Mucosa of stomach (tissue), 1 donor: ENCODE measurements around the gene PLEKHA6.
"Not testable (repeated sequence)": the region's sequence is repeated elsewhere in the genome, so short reads cannot be mapped to it uniquely, and the experiment has no call there.

ENCODE experiments used
- H3K27me3 ChIP-seq: one replicate; pipeline ENCODE4 v1.7.0; 2013; ENCODE audit warnings: mild to moderate bottlenecking, low read length; ENCODE audit not compliant: control insufficient read depth, insufficient read depth
- H3K36me3 ChIP-seq: one replicate; pipeline ENCODE4 v1.7.0; 2013; ENCODE audit warnings: low read length; ENCODE audit not compliant: control insufficient read depth, insufficient read depth
- H3K4me1 ChIP-seq: one replicate; pipeline ENCODE4 v1.7.0; 2013; ENCODE audit warnings: mild to moderate bottlenecking, low read length; ENCODE audit not compliant: control insufficient read depth, insufficient read depth
- H3K4me3 ChIP-seq: one replicate; pipeline ENCODE4 v1.7.0; 2013; ENCODE audit warnings: low read length
- H3K9ac ChIP-seq: one replicate; pipeline ENCODE4 v1.7.0; 2013; ENCODE audit warnings: mild to moderate bottlenecking, low read length, moderate library complexity
- H3K9me3 ChIP-seq: one replicate; pipeline ENCODE4 v1.7.0; 2013; ENCODE audit warnings: mild to moderate bottlenecking, low read length, moderate library complexity; ENCODE audit not compliant: control insufficient read depth
- donor health status: Pancreatic carcinoma.

Gene PLEKHA6

GRCh38 chr1:204248954-204249353 is 110.8 kb downstream of the PLEKHA6 start:
- Histone ChIP-seq H3K9me3 (no peaks in the 10 kb centered on the region), H3K9ac (no peak overlapping the region), H3K4me1 (no peaks in the 10 kb centered on the region), H3K36me3 (peaks cover 31% of the 10 kb centered on the region), H3K27me3 (no peaks in the 10 kb centered on the region), H3K4me3 (no peak overlapping the region)

DNA sequence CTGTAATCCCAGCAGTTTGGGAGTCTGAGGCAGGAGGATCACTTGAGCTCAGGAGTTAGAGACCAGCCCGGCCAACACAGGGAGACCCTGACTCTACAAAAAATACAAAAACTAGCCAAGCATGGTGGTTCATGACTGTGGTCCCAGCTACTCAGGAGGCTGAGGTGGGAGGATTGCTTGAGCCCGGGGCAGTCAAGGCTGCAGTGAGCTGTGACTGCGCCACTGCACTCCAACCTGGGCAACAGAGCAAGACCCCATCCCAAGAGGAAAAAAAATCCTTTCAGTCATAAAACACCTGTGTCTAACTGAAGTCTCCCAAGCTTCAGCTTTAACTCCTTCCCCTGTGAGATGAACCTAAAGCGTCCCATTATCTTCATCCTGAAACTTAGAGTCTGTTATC is 112.9 kb downstream of the PLEKHA6 start:
- no peak overlapping the region for H3K4me3 ChIP-seq
- H3K4me1 ChIP-seq: peaks cover under 1% of the 10 kb centered on the region
- no peaks in the 10 kb centered on the region for H3K9me3 ChIP-seq
- H3K27me3 ChIP-seq: no peaks in the 10 kb centered on the region
- H3K9ac ChIP-seq: no peak overlapping the region
- peaks cover 29% of the 10 kb centered on the region for H3K36me3 ChIP-seq

GRCh38 chr1:204242920-204243319 is 116.8 kb downstream of the PLEKHA6 start:
- Histone ChIP-seq H3K9ac (no peak overlapping the region), H3K4me3 (no peak overlapping the region), H3K27me3 (no peaks in the 10 kb centered on the region), H3K9me3 (no peaks in the 10 kb centered on the region), H3K36me3 (peaks cover 36% of the 10 kb centered on the region), H3K4me1 (peaks cover 10% of the 10 kb centered on the region)

DNA sequence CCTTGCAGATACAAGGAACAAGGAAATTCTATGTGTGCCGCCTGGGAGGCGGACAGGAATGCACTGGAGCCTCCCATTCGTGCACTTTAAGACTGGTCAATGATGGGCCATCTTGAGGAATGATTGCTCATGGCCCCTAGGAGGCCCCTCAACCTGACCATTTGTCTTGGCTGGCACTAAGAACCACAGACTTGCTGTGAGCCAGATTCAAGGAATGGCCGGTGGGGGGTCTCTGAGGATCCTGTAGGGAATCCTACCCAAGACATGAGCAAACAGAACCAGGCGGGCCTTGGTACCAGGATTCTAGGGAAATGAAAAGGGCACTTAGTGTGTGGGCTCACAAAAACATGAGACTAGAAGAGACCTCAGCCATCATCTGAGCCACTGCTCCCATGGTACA is 117.8 kb downstream of the PLEKHA6 start:
- Histone ChIP-seq H3K9me3 (no peaks in the 10 kb centered on the region), H3K4me1 (peaks cover 10% of the 10 kb centered on the region), H3K4me3 (no peak overlapping the region), H3K36me3 (peaks cover 36% of the 10 kb centered on the region), H3K9ac (no peak overlapping the region), H3K27me3 (no peaks in the 10 kb centered on the region)

- H3K9ac ChIP-seq: no peak overlapping the region
These were observed 118.7 kb downstream of the PLEKHA6 start for GRCh38 chr1:204241050-204241449.

DNA sequence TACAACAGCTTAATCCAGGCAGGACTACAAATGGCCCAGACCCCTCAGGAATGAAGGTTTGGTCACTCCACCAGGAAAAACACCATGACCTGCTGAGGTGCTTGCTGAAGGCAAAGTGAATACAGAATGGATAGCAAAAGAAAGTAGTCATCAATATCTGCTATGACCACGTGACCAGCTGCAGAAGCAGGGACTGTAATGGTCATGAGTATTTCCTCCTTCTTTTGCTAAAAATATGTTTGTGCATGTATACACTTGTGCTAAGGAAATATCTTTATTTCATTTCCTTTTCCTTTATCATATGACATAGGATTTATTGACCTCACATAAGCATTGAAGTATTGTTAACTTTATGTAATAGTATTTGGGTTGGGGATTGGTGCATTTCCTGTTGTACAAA is 119.5 kb downstream of the PLEKHA6 start:
- Histone ChIP-seq H3K36me3 (peaks cover 28% of the 10 kb centered on the region), H3K4me3 (no peak overlapping the region), H3K4me1 (peaks cover 10% of the 10 kb centered on the region), H3K9me3 (no peaks in the 10 kb centered on the region), H3K27me3 (no peaks in the 10 kb centered on the region), H3K9ac (no peak overlapping the region)

More at GRCh38 chr1:204241050-204241449, 118.7 kb downstream of the PLEKHA6 start:
- H3K36me3 ChIP-seq: peaks cover 32% of the 10 kb centered on the region
- H3K9me3 ChIP-seq: no peaks in the 10 kb centered on the region
- H3K27me3 ChIP-seq: no peaks in the 10 kb centered on the region
- H3K4me3 ChIP-seq: no peak overlapping the region
- peaks cover 10% of the 10 kb centered on the region for H3K4me1 ChIP-seq

- H3K9me3 ChIP-seq, H3K9ac ChIP-seq, H3K4me3 ChIP-seq, H3K27me3 ChIP-seq, H3K4me1 ChIP-seq: not testable (repeated sequence)
- peaks cover 19% of the 10 kb centered on the region for H3K36me3 ChIP-seq
These were observed 120.3 kb downstream of the PLEKHA6 start for GRCh38 chr1:204239401-204239800.

- not testable (repeated sequence) for H3K9me3 ChIP-seq, H3K9ac ChIP-seq
- H3K36me3 ChIP-seq: peaks cover 19% of the 10 kb centered on the region
These were observed 121.2 kb downstream of the PLEKHA6 start for GRCh38 chr1:204238520-204238919.

DNA sequence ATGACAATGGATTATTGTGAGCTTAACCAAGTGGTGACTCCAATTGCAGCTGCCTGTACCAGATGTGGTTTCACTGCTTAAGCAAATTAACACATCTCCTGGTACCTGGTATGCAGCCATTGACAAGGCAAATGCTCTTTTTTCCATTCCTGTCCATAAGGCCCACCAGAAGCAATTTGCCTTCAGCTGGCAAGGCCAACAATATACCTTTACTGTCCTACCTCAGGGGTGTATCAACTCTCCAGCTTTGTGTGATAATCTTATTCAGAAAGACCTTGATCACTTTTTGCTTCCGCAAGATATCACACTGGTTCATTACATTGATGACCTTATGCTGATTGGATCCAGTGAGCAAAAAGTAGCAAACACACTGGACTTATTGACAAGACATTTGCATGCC is 122.2 kb downstream of the PLEKHA6 start:
- H3K27me3 ChIP-seq, H3K9ac ChIP-seq, H3K4me3 ChIP-seq, H3K4me1 ChIP-seq, H3K9me3 ChIP-seq: not testable (repeated sequence)
- H3K36me3 ChIP-seq: peaks cover 16% of the 10 kb centered on the region

More at GRCh38 chr1:204238520-204238919, 121.2 kb downstream of the PLEKHA6 start:
- not testable (repeated sequence) for H3K4me3 ChIP-seq, H3K4me1 ChIP-seq, H3K27me3 ChIP-seq

DNA sequence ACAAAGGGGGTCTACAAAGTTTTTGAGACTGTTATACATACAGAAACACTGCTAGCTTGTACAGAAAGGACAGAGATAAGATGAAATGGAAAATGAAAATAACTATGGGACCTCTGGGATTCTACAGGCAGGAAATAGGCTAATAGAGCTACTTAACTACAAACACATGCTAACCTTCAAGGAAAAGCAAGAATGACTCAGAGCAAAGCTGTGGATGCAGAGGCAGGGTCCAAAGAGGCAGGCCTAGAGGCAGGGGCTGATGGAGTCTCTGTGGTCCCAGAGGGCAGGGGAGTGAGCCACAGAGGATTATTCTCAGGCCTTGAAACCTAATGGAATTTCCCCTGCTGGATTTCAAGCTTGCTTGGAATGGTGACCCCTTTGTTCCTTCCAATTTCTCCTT is 127.2 kb downstream of the PLEKHA6 start:
- Histone ChIP-seq H3K9me3 (no peaks in the 10 kb centered on the region), H3K4me3 (no peak overlapping the region), H3K27me3 (no peaks in the 10 kb centered on the region), H3K4me1 (peaks cover 8% of the 10 kb centered on the region), H3K36me3 (peaks cover 20% of the 10 kb centered on the region), H3K9ac (no peak overlapping the region)

GRCh38 chr1:204230211-204230610 is 129.5 kb downstream of the PLEKHA6 start:
- Histone ChIP-seq H3K27me3 (no peaks in the 10 kb centered on the region), H3K4me3 (no peak overlapping the region), H3K36me3 (peaks cover 21% of the 10 kb centered on the region), H3K9ac (no peak overlapping the region), H3K9me3 (no peaks in the 10 kb centered on the region), H3K4me1 (peaks cover 13% of the 10 kb centered on the region)

DNA sequence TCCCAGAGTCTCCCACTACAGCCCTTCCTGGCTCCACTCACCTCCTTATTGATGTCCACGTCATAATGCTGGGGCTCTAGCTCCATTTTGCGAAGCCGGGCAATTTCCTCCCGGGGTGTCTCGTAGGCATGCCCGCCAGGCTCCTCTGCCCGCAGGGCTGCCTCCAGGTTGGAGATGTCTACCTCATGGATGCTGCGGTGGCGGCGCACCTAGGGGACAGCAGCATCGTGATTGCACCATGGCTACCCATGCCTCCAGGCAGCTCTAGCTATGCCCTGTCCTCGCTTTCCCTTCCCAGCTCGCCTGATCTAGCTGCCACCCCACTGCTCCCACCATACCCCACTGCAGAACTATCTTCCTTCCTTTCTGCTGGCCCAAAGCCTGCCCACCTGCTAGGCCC is 130.8 kb downstream of the PLEKHA6 start:
- H3K4me3 ChIP-seq: no peak overlapping the region
- peaks cover 25% of the 10 kb centered on the region for H3K36me3 ChIP-seq
- no peaks in the 10 kb centered on the region for H3K9me3 ChIP-seq
- H3K27me3 ChIP-seq: no peaks in the 10 kb centered on the region
- H3K4me1 ChIP-seq: peaks cover 13% of the 10 kb centered on the region
- no peak overlapping the region for H3K9ac ChIP-seq
